Measurements from ENCODE around the gene RBMS2. TPM values are rescaled to one million over a fixed set of nuclear protein-coding genes. Genes with fewer than 3 reads are reported as not detected.

RBMS2 gene
- polyA plus RNA-seq, 1 of the 3 experiments (the other 2 are of a cell fraction): 8.9 TPM

GRCh38 chr12:56641219-56641618 lies 119.6 kb downstream of the RBMS2 start:
- WGBS (ENCODE audit: low lambda C conversion rate): 94% methylated on average over 6 of the region's 6 CpGs

More at GRCh38 chr12:56641219-56641618, 119.6 kb downstream of the RBMS2 start:
- Histone ChIP-seq H4K20me1 (ENCODE audit: insufficient read depth) (peaks cover 19% of the 10 kb centered on the region), H3F3A (replicated peaks; ENCODE audit: insufficient read depth) (peaks cover 48% of the 10 kb centered on the region), H3K27ac (ENCODE audit: low read depth in 2 of 2, low read length in 1 of 2) (no peak overlapping the region), H3K79me2 (ENCODE audit: insufficient read depth) (peaks cover 45% of the 10 kb centered on the region), H3K36me3 (replicated peaks in 1 of 2; ENCODE audit: control insufficient read depth in 1 of 2, insufficient read depth in 2 of 2, low read length in 1 of 2) (peaks cover 53 to 71% of the 10 kb centered on the region in 2 experiments), H3K9me2 (no peaks in the 10 kb centered on the region), H3K9ac (no peak overlapping the region), H3K4me1 (ENCODE audit: control insufficient read depth in 1 of 2, insufficient read depth in 2 of 2, low read depth in 1 of 2, low read length in 1 of 2) (peaks cover 10 to 14% of the 10 kb centered on the region in 2 experiments), H3K27me3 (ENCODE audit: insufficient read depth) (no peaks in the 10 kb centered on the region), H3K4me2 (no peak overlapping the region), H3K4me3 (ENCODE audit: low read depth in 2 of 2, low read length in 1 of 2) (no peak overlapping the region), H3K9me3 (no peaks in the 10 kb centered on the region), H2AFZ (ENCODE audit: low read depth) (no peak overlapping the region)
- ChIA-PET CTCF (interaction anchor here (0.8 kb wide), 1 partner anchor 602 kb away, joined by 3 read pairs; no protein-coding TSS in a partner anchor), POLR2A (interaction anchor here (0.6 kb wide), 1 partner anchor 8 kb away, joined by 3 read pairs; no protein-coding TSS in a partner anchor)
- no peak for DNase-seq
- TF ChIP-seq MXI1 (IDR thresholded peaks at IDR 0.05; ENCODE audit: low read depth, low read length) (no peak), YY1 (IDR thresholded peaks at IDR 0.05; ENCODE audit: low read depth) (no peak), TAF1 (IDR thresholded peaks at IDR 0.05; ENCODE audit: borderline replicate concordance, low read depth, low read length) (no peak), NRF1 (IDR thresholded peaks at IDR 0.05; ENCODE audit: low read depth, low read length) (no peak), SMC3 (IDR thresholded peaks at IDR 0.05; ENCODE audit: low read depth, low read length) (no peak), SIN3A (IDR thresholded peaks at IDR 0.05; ENCODE audit: borderline replicate concordance, low read depth, low read length) (no peak), CHD2 (IDR thresholded peaks at IDR 0.05; ENCODE audit: low read length, partially characterized antibody) (no peak), POLR2AphosphoS5 (IDR thresholded peaks at IDR 0.05; ENCODE audit: low read depth, low read length) (no peak), MEF2A (IDR thresholded peaks at IDR 0.05; ENCODE audit: borderline replicate concordance, low read depth) (no peak), GABPA (IDR thresholded peaks at IDR 0.05; ENCODE audit: low read depth) (no peak), RFX5 (IDR thresholded peaks at IDR 0.05; ENCODE audit: low read length) (no peak), RCOR1 (IDR thresholded peaks at IDR 0.05; ENCODE audit: low read length) (no peak), TCF12 (IDR thresholded peaks at IDR 0.05) (no peak), RXRA (IDR thresholded peaks at IDR 0.05; ENCODE audit: borderline replicate concordance, low read depth) (no peak), FOXJ3 (CRISPR knock-in tag; IDR thresholded peaks at IDR 0.05) (no peak), USF1 (IDR thresholded peaks at IDR 0.05; ENCODE audit: borderline replicate concordance, low read depth) (no peak)
- TF ChIP-seq, protein P1, sequence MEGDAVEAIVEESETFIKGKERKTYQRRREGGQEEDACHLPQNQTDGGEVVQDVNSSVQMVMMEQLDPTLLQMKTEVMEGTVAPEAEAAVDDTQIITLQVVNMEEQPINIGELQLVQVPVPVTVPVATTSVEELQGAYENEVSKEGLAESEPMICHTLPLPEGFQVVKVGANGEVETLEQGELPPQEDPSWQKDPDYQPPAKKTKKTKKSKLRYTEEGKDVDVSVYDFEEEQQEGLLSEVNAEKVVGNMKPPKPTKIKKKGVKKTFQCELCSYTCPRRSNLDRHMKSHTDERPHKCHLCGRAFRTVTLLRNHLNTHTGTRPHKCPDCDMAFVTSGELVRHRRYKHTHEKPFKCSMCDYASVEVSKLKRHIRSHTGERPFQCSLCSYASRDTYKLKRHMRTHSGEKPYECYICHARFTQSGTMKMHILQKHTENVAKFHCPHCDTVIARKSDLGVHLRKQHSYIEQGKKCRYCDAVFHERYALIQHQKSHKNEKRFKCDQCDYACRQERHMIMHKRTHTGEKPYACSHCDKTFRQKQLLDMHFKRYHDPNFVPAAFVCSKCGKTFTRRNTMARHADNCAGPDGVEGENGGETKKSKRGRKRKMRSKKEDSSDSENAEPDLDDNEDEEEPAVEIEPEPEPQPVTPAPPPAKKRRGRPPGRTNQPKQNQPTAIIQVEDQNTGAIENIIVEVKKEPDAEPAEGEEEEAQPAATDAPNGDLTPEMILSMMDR (IDR thresholded peaks at IDR 0.05): no peak
- TF ChIP-seq, protein P2, sequence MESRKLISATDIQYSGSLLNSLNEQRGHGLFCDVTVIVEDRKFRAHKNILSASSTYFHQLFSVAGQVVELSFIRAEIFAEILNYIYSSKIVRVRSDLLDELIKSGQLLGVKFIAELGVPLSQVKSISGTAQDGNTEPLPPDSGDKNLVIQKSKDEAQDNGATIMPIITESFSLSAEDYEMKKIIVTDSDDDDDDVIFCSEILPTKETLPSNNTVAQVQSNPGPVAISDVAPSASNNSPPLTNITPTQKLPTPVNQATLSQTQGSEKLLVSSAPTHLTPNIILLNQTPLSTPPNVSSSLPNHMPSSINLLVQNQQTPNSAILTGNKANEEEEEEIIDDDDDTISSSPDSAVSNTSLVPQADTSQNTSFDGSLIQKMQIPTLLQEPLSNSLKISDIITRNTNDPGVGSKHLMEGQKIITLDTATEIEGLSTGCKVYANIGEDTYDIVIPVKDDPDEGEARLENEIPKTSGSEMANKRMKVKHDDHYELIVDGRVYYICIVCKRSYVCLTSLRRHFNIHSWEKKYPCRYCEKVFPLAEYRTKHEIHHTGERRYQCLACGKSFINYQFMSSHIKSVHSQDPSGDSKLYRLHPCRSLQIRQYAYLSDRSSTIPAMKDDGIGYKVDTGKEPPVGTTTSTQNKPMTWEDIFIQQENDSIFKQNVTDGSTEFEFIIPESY (IDR thresholded peaks at IDR 0.05; ENCODE audit: borderline replicate concordance, low read depth): no peak
- TF ChIP-seq, protein P3, sequence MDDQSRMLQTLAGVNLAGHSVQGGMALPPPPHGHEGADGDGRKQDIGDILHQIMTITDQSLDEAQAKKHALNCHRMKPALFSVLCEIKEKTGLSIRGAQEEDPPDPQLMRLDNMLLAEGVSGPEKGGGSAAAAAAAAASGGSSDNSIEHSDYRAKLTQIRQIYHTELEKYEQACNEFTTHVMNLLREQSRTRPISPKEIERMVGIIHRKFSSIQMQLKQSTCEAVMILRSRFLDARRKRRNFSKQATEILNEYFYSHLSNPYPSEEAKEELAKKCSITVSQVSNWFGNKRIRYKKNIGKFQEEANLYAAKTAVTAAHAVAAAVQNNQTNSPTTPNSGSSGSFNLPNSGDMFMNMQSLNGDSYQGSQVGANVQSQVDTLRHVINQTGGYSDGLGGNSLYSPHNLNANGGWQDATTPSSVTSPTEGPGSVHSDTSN (IDR thresholded peaks at IDR 0.05): no peak
- TF ChIP-seq, protein P4, sequence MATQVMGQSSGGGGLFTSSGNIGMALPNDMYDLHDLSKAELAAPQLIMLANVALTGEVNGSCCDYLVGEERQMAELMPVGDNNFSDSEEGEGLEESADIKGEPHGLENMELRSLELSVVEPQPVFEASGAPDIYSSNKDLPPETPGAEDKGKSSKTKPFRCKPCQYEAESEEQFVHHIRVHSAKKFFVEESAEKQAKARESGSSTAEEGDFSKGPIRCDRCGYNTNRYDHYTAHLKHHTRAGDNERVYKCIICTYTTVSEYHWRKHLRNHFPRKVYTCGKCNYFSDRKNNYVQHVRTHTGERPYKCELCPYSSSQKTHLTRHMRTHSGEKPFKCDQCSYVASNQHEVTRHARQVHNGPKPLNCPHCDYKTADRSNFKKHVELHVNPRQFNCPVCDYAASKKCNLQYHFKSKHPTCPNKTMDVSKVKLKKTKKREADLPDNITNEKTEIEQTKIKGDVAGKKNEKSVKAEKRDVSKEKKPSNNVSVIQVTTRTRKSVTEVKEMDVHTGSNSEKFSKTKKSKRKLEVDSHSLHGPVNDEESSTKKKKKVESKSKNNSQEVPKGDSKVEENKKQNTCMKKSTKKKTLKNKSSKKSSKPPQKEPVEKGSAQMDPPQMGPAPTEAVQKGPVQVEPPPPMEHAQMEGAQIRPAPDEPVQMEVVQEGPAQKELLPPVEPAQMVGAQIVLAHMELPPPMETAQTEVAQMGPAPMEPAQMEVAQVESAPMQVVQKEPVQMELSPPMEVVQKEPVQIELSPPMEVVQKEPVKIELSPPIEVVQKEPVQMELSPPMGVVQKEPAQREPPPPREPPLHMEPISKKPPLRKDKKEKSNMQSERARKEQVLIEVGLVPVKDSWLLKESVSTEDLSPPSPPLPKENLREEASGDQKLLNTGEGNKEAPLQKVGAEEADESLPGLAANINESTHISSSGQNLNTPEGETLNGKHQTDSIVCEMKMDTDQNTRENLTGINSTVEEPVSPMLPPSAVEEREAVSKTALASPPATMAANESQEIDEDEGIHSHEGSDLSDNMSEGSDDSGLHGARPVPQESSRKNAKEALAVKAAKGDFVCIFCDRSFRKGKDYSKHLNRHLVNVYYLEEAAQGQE (IDR thresholded peaks at IDR 0.05; ENCODE audit: low read depth, low read length): no peak
